ENCODE data around the gene AXL.
"Not testable (repeated sequence)": the region's sequence is repeated elsewhere in the genome, so short reads cannot be mapped to it uniquely, and the experiment has no call there.

AXL gene

DNA sequence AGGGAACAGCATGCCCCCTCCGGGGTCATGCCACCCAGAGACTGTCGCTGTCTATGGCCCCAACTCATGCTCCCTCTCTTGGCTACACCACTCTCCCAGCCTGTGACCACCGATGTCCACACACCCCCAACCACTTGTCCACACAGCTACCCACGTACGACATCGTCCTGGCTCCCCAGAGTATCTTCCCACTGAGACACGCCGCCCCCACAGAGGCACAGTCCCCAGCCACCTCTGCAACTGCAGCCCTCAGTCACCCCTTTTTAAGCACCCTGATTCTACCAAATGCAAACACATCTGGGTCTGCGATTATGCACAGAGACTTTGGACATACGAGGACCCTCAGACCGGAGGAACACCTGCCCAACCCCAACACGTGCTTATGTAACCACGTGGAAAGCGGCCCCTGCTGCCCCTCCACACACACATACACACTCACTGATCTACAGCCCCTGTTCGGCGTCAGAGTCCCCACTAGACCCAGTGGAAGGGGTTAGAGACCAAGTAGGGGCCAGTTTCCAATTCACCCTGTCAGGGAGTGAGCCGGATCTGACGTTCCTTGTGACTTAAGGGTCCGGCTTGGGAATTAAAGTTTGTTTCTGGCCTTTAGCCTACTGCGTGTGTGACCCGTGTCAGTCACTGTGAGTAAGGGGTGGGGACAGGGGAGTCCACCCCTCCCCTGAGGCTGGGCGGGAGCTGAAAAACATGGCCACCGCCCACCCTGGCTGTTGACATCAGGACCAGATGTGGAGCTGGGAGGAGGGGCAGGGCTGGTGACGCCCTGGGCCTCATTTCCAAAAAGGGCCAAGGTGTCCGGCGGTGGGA lies 11.9 kb upstream of the AXL start:
- peak; percentile 37 for DNase-seq (ENCODE audit: low spot score)

DNA sequence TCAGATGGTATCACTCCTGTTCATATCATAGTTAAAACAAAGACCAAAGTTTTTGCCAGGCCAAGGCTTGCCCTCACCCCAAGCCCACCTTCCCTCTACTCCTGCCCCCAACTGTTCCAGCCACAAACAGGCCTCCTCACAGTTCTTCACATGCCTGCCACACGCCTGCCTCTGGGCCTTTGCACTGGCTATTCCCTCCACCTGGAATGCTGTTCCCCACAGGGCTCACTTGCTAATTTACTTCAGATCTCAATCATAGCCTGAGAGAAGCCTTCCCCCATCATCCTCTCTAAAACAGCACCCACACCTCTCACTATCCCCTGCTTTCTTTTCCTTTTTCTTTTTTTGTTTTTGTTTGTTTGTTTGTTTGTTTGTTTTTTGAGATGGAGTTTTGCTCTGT lies 4.9 kb upstream of the AXL start:
- no peak for DNase-seq (ENCODE audit: low spot score)

DNA sequence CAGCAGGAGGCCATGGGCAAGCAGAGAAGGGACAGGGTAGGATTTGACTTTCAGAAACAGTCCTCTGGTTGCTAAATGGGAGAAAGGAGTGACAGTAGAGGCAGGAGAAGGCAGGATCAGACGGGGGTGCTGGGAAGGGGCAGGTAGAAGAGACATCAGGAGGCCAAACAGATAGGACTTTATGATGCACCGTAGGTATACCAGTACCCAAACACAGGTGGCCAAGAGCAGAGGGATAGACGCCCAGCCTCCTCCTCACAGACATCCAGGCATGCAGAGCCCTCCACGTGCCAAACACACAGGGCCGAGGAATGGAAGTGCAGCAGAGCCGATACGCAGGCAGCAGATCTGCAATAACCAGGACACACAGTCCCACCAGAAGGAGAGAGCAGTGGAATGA lies 1.3 kb upstream of the AXL start:
- no peak for DNase-seq (ENCODE audit: low spot score)

DNA sequence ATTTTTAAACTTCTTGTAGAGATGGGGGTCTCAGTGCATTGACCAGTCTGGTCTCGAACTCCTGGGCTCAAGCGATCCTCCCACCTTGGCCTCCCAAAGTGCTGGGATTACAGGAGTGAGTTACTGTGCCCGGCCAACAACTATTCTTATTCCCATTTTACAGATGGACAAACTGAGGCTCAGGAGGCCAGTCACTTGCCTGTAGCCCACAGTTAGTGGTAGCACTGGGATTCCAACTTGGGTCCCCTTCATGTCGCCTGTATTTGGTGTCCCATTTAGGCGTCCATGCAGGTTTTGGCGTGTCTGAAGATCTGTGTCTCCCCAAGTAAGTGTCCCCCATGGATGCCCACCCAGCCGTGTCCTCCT lies 791 bp upstream of the AXL start:
- no peak for DNase-seq (ENCODE audit: low spot score)

DNA sequence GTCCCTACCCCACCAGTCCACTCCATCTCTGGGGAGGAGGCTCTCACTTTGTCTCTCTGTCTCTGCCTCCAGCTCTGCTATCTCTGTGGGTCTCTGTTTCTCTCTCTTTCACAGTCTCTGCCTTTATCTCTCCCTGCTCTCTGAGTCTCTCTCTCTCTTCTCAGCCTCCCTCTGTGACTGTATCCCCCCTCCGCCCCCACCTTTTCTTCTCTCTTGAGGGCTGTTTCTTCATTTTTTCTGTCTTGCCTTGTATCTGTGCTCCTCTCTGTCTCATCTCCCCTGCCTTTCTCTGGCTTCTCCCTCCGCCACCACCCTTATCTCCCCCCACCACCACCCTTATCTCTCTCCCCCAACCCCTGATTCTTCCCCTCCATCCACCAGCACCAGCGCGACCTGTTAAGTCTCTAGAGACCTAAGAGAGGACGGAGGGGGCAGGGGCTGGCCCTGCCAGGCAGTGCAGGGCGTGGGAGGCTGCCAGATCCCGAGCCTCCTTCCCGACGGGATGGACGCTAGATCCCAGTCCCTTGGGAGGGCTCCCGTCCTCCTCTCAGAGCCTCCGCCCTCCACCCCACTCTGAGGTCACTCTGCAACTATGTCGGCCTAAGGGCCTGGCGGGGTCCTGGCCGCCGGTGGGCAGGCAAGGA lies 1.0 kb downstream of the AXL start:
- DNase-seq (ENCODE audit: low spot score), result peak; percentile 72

DNA sequence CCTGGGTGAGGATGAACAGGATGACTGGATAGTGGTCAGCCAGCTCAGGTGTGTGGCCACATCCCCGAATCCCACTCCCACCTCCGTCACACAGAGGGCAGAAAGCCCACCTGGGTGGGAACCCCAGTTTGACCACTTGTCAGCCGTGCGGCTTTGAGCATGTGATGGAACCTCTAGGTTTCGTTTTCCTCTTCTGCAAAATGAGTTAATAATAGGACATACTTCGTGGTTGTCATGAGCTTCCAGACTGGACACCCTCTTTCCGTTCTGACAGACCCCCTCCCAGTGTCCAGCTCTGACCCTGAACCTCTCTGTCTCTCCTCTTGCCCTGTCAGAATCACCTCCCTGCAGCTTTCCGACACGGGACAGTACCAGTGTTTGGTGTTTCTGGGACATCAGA lies 1.8 kb downstream of the AXL start:
- DNase-seq (ENCODE audit: low spot score), result no peak

DNA sequence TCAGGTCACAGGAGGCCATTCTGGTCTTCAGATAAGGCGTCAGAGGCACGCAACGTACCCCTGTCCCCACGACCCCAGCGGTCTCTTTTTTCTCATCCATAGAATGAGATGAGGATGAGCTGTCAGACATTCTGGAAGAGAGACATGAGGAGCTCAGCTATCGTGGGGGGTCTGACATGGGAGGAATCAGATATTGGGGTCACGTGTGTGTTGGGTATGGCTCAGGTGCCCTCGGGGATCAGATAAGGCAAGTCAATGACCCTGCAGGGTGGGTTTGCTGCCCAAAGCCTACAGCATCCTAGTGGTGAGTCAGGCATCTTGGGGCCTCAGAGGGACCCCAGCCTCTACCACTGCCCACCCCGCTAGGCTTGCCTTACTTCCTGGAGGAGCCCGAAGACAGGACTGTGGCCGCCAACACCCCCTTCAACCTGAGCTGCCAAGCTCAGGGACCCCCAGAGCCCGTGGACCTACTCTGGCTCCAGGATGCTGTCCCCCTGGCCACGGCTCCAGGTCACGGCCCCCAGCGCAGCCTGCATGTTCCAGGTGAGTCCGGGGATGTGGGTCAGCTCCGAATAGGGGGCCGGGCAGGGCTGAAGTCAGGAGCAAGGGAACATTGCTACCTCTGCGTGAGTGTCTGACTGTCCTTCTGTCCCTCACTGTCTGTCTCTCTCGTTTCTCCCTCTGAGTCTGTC lies 2.6 kb downstream of the AXL start:
- DNase-seq (ENCODE audit: low spot score), result no peak

DNA sequence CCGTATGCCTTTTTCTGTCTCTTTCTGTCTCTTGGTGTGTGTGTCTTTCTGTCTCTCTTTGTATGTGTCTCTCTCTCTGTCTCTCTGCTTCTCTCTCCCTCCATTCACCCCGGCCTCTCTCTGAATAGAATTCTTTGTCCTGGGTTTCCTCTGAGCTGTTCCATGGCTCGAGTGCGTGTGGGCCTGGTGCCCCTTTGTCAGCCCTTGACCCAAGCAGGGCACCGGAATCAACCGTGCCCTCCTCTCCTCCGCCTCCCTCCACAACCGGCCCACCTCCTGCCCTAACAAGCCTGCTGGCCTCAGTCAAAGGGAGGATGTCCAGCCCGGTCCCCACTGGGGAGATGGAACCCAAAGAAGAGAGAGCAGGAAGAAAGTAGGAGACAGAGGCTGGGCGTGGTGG lies 3.2 kb downstream of the AXL start:
- DNase-seq (ENCODE audit: low spot score), result no peak

DNA sequence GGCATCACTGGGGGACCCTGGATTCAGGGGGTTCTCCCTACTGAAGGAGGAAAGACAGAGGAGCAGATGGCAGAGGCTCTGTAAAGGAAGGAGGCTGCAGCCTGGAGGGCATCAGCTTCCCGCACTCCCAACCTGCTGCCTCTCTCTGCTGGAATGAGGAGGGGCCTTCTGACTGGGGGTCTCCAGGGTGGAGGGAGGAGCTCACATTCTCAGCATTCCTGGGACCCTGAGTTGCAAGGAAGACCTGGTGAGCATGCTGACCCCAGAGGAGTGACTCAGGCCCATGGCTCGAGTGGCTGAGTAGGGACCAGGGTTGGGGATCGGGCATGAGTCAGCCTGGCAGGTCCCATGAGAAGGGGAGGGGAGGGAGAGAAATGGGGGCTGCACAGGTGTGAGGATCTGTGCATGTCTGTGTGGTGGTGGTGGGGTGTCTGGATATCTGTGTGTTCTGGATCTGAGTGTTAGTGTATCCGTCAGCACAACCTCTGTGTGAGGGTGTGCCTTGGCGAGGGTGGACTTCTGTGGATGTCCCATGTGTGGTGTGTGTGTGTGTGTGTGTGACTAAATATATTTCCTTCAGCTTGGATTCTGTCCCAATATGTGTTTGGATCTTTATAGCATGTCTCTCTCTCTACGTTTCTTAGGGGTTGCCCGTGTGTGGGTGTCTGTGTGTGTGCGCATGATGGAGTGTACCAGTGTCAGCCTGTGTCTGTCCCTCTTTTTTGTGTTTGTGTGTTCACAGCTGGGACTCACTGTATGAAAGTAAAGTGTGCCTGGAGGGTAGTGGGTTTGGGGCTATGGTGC lies 4.6 kb downstream of the AXL start:
- DNase-seq (ENCODE audit: low spot score), result peak; percentile 80

DNA sequence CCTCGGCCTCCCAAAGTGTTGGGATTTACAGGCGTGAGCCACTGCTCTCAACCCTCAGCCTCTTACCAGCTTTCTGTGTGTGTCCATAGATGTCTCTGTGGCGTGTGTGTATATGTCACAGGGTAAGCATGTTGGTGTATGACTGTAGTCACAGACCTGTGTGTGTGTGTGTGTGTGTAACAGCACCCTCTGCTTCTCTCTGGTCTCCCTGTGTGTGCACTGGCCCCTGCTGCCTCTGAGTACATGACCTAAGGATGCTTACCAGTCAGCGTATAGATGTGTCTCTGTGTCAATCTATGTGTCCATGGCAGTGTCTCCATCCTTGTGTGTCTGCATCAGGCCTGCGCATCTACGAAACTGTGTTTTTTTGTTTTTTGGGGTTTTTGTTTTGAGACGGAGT lies 5.6 kb downstream of the AXL start:
- DNase-seq (ENCODE audit: low spot score), result no peak

DNA sequence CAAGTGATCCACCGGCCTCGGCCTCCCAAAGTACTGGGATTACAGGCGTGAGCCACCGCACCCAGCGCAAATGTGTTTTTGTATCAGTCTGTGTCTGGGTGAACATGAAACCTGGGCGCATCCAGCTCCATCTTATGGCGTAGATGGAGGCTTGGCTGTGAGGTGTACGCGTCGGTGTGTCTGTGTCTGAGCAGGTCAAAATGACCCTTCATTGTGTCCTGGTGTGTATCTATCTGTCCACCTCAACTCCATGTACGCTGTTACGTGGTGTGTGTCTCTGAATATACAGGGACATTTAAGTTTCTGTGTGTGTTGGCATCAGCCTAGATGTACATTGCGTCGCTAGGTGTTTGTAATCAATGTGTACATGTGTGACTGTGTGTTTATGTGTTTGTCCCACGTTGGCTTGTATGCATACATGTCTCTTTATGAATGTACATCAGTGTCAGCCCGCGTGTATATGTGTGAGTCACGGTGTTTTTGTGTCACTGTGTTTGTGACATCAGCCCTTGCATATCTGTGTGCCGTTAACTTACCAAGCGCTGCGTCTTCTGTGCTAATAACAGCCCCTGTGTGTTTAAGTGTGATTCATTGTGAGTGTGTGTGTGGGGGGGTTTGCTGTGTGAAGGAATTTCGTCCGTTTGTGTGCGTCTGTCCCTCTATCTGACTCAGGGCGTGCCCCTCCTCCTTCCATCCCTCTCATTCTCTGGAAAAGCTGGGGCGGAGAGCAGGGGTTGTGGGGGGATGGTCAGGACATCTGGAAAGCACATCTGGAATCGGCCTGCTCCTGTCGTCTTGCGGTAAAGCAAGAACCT lies 6.4 kb downstream of the AXL start:
- DNase-seq (ENCODE audit: low spot score), result peak; percentile 94

DNA sequence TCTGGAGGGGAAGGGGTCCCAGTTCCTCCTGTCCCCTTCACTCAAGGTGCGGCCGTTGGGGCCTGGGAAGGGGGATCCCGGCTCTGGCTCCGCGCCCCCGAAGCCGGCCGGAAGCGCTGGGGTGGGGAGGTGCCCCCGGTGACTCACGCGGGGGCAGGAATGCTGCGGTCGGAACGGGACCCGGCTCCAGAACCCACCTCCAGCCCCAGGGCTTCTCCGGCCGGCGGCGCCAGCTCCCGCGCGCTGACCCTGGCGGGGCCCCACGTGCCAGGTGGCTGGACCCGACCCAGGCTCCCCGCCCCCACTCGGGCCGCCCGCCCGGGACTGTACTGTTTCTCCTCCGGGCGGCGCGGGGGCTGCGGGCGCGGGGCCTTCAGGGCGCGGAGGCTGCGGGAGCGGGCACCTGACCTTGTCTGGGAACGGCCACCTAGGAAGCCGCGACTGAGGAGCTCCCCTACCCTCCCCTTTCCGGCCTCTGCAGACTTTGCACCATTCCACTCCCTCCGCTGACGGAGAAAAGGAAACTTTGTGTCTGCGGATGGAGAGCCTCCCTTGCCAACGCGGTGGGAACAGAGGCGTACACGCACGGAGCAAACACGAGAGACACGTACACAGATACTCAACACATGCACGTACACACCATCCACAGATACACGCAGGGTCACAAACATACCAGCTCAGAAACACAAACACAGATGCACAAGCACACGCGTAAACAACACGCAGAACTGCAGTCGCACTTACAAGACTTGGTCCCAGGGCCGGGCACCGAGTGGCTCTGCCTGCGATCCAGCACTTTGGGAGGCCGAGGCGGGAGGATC lies 7.2 kb downstream of the AXL start:
- DNase-seq (ENCODE audit: low spot score), result peak; percentile 92

DNA sequence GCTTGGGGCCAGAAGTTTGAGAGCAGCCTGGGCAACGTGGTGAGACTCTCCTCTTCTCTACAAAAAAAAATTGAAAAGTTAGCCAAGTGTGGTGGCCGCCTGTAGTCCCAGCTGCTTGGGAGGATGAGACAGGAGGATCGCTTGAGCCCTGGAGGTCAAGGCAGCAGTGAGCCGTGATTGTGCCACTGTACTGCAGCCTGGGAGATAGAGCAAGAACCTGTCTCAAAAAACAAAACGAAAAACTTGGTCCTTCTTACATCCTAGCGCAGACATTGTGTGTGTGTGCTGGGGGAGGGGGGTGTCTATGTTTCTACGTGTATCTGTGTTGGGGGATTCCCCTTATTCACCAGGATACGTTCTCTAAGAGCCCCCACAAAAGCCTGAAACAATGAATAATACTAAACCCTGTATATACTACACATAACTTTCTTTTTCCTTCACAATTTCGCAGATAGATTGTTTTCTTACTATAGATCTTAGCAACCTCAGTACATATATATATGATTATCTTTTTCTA lies 7.9 kb downstream of the AXL start:
- DNase-seq (ENCODE audit: low spot score), result no peak

DNA sequence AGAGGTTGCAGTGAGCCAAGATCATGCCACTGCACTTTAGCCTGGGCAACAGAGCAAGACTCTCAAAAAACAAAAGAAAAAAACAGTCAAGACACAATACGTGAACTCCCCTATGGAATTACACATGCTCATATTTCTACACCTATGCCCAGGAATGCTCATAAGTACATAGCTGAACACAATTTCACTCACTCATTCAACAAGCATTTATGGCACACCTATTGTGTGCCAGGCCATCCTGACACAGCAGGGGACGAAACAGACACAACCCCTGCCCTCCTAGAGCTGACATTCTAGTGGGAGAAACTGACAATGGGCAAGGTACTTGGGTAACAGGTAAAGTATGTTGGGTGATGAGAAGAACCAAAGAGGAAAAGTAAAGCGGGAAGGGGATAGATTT lies 9.5 kb downstream of the AXL start:
- DNase-seq (ENCODE audit: low spot score), result no peak

DNA sequence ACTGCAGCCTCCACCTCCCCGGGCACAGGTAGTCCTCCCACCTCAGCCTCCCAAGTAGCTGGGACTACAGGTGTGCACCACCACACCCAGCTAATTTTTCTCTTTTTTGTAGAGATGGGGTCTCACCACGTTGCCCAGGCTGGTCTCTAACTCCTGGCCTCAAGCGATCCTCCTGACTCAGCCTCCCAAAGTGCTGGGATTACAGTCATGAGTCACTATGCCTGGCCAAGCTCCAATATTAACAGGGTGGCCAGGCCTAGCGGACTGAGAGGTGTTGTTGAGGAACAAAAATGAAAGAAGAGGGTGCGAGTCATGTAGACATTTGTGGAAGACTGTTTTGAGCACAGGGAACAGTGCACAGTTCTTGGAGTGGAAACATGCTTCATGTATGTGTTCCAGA lies 10.3 kb downstream of the AXL start:
- DNase-seq (ENCODE audit: low spot score), result not testable (repeated sequence)

DNA sequence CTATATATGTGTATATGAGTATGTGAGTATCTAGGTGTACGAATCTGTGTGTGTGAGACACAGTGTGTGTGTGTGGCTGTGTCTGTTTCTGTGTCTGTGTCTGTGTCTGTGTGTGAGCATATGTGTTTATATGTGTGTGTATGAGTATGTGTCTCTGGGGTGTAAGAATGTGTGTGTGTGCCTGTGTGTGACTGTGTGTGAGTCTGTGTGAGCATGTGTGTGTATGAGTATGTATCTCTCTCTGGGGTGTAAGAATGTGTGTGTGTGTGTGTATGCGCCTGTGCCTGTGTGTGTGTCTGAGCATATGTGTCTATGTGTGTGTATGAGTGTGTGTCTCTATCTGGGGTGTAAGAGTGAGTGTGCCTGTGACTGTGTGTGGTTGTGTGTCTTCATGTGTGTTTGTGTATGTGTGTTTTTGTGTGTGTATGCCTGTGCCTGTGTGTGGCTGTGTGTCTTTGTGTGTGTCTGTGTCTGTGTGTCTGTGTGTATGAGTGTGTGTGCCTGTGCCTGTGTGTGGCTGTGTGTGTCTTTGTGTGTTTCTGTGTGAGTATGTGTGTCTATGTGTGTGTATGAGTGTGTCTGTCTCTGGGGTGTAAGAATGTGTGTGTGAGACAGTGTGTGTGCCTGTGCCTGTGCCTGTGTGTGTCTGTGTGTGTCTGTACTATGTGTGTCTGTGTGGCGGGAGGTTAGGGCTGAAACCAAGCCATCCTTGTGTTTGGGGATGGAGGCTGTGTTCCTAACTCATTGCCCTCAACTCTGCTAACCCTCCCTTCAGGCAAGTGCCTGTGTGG lies 11.2 kb downstream of the AXL start:
- no peak for DNase-seq (ENCODE audit: low spot score)

DNA sequence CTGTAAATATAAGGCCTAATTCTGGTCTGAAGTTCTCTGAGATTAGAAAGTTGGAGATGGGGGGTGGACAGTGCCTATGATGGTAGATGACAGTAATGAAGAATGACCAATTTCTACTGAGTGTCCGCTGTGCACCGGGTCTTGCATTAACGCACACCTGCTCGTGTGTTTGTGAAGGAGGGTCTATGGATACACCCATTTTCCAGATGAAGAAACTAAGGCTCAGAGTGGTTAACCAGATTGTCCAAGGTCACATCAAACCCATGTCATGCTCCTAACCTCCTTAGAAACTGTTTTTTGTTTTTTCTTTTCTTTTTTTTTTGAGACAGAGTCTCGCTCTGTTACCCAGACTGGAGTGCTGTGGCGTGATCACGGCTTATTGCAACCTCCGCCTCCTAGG lies 13.7 kb downstream of the AXL start:
- DNase-seq (ENCODE audit: low spot score), result no peak

DNA sequence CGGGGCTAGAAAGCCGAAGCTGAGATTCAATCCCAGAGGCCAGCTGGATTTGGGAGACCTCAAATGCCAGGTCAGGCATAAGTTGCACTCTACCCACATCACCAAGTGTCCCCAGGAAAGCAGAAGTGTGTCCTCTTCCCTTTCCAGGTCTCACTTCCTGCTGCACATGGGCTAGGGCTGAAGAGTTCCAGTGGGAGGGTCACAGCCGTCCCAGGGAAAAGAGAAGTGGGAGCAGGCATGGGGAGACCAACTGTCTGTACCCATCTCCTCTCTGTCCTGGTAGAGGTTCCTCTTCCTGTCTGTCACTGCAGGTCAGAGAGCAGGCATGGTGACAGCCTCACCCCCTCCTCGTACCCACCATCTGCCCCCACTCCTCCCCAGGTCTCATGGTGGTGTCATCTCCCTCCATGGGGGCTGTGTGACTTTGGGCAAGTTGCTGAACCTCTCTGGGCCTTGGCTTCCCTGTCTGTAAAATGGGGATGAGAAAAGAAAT lies 14.8 kb downstream of the AXL start:
- no peak for DNase-seq (ENCODE audit: low spot score)

DNA sequence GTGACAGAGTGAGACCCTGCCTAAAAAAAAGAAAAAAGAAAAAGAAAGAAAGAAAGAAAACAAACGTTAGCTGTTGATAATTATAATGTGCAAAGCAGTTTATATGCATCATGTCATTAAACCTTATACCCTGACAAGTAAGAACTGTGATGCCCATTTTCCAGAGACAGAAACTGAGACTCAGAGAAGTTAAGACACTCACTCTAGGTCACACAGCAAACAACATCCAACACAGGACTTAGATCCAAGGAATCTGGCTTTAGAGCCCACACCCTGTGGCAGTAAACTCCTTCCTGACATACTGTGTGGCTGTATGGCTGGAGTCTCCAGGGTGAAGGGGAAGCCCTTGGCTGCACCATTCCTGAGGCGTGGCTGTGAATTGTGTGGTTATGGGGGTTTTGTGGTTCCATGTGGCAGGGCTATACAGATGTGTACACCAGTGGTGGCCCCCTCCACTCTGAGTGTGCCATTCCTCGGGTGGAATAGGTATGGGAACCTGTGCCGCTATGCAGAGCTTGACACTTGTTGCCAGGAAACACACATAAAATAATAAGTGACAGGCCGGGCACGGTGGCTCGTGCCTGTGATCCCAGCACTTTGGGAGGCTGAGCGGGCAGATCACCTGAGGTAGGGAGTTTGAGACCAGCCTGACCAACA lies 15.6 kb downstream of the AXL start:
- DNase-seq (ENCODE audit: low spot score), result no peak
